ENCODE data around the gene PHYHIPL. TPM values are rescaled to one million over a fixed set of nuclear protein-coding genes. Genes with fewer than 3 reads are reported as not detected.

The PHYHIPL gene
- total and polyA plus RNA-seq, 10 donors: 0.03 to 0.04 TPM; not detected in 8

DNA sequence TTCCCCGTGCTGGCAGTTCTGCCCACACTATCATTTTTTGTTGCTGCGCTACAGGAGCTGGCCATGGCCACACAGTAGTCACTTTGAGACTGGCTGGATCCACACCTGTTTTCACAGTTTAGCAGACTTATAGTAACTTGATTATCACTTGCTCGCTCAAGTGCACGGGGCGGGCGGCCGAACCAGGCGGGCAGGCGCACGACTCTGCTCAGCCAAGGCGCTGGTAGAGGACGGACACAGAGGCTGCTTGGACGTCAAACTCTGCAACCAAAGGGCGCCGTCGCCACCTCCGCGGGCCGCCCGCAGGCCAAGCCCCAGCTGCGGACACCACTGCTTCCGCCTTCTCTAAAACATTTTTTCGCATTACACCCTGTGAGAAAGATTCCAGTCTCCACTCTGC, 38.4 kb upstream of the PHYHIPL start:
- no peaks in the 10 kb centered on the region for H3K27me3 ChIP-seq (replicated peaks in 1 of 7)
- TF ChIP-seq, protein P1, sequence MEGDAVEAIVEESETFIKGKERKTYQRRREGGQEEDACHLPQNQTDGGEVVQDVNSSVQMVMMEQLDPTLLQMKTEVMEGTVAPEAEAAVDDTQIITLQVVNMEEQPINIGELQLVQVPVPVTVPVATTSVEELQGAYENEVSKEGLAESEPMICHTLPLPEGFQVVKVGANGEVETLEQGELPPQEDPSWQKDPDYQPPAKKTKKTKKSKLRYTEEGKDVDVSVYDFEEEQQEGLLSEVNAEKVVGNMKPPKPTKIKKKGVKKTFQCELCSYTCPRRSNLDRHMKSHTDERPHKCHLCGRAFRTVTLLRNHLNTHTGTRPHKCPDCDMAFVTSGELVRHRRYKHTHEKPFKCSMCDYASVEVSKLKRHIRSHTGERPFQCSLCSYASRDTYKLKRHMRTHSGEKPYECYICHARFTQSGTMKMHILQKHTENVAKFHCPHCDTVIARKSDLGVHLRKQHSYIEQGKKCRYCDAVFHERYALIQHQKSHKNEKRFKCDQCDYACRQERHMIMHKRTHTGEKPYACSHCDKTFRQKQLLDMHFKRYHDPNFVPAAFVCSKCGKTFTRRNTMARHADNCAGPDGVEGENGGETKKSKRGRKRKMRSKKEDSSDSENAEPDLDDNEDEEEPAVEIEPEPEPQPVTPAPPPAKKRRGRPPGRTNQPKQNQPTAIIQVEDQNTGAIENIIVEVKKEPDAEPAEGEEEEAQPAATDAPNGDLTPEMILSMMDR (IDR thresholded peaks at IDR 0.05 in 8 of 11, conservative IDR thresholded peaks at IDR 0.05 in 3 of 11): no peak
- no peak for TF ChIP-seq POLR2AphosphoS5 (IDR thresholded peaks at IDR 0.05)
- TF ChIP-seq POLR2A (IDR thresholded peaks at IDR 0.05): no peak
- no peak overlapping the region for H3K4me3 ChIP-seq
- intact Hi-C loops (cut with DNase I; ENCODE audit: low total_unique reads): no loop called here
- no peak overlapping the region for H3K27ac ChIP-seq
- H3K4me1 ChIP-seq: no peaks in the 10 kb centered on the region
- H3K9me3 ChIP-seq: peaks cover 0 to 4% (median 0%) of the 10 kb centered on the region in 8 donors
- DNase-seq: peak; percentile 56
- no peaks in the 10 kb centered on the region for H3K36me3 ChIP-seq
- 90 to 93% (median 91%) methylated on average over 14 to 23 of the region's 23 CpGs for WGBS, 5 donors

DNA sequence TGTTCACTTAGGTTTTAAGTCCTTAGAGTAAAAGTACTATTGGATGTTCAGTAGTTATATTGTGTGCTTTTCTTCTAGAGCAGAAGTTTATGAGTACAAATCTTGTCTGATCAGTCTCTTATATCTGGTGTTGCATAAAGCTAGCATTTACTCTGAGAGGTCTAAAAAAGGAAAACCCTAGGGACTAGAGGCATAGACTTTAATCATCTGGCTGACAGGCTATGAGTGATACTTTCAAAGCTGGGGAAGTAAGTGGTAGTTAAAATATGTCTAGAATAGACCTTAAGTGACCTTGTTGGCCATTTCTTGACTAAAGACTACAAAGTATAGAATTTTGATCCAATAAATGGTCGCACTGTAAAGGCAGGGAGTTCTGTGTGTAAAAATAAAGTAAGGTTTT, 32.9 kb upstream of the PHYHIPL start:
- Histone ChIP-seq H3K4me1 (no peaks in the 10 kb centered on the region), H3K4me3 (no peak overlapping the region), H3K36me3 (no peaks in the 10 kb centered on the region), H3K27ac (no peak overlapping the region), H3K9me3 (peaks cover 0 to 3% (median 0%) of the 10 kb centered on the region in 8 donors), H3K27me3 (replicated peaks in 1 of 7) (no peaks in the 10 kb centered on the region)
- TF ChIP-seq, protein P1 (IDR thresholded peaks at IDR 0.05 in 8 of 11, conservative IDR thresholded peaks at IDR 0.05 in 3 of 11): no peak
- TF ChIP-seq POLR2AphosphoS5 (IDR thresholded peaks at IDR 0.05) (no peak), POLR2A (IDR thresholded peaks at IDR 0.05) (no peak)
- intact Hi-C loops (cut with DNase I; ENCODE audit: low total_unique reads): no loop called here
- WGBS, 5 donors: 35 to 64% (median 61%) methylated on average over 1 of the region's 1 CpG
- DNase-seq: no peak

DNA sequence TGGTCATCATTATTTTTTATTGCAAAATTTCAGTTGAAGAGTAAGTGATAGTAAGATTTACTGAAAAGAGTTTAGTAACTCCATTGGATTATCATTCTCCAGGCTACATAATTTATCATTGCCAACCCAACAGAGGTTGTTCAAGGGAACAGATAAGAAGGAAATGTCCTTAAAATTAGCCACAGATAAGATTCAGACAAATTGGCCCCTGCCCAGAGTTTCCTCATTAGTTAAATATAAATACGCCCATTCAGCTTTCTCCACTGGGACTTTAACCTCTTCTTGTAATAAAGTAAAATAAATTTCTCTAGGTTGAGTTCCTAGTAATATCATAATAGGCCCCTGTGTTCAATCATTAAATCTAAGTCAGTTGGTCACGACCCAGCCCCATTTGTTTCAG, 27.7 kb upstream of the PHYHIPL start:
- H3K27ac ChIP-seq: no peak overlapping the region
- WGBS, 5 donors: 56 to 65% (median 63%) methylated on average over 2 of the region's 2 CpGs
- no peaks in the 10 kb centered on the region for H3K36me3 ChIP-seq
- H3K4me1 ChIP-seq: no peaks in the 10 kb centered on the region
- H3K9me3 ChIP-seq: peaks cover 0 to 3% (median 0%) of the 10 kb centered on the region in 8 donors
- H3K4me3 ChIP-seq: no peak overlapping the region
- DNase-seq: no peak
- intact Hi-C loops (cut with DNase I; ENCODE audit: low total_unique reads): no loop called here
- no peaks in the 10 kb centered on the region for H3K27me3 ChIP-seq (replicated peaks in 1 of 7)
- TF ChIP-seq POLR2AphosphoS5 (IDR thresholded peaks at IDR 0.05) (no peak), POLR2A (IDR thresholded peaks at IDR 0.05) (no peak)
- TF ChIP-seq, protein P1 (IDR thresholded peaks at IDR 0.05 in 8 of 11, conservative IDR thresholded peaks at IDR 0.05 in 3 of 11): no peak

DNA sequence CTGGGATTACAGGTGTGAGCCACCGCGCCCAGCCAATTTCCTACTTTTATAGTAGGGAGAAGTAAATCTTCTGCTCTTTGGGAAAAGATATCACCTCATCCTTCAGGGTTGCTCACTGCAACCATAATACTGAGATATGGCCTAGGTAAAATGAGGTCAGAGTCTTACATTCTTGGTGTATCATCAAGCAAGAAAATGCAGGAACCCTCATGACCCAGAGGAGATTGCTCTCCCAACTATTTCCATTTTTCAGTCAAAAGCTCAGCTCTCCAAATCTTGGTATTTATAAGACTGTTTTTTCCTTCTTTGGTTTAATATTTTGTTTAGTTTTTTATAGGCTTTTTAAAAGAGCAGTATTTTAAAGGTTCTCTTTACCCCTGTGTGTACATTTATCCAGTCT, 20.9 kb upstream of the PHYHIPL start:
- H3K27me3 ChIP-seq (replicated peaks in 1 of 7): no peaks in the 10 kb centered on the region
- H3K4me3 ChIP-seq: no peak overlapping the region
- H3K9me3 ChIP-seq: no peaks in the 10 kb centered on the region
- intact Hi-C loops (cut with DNase I; ENCODE audit: low total_unique reads): no loop called here
- H3K27ac ChIP-seq: no peak overlapping the region
- TF ChIP-seq POLR2A (IDR thresholded peaks at IDR 0.05) (no peak), POLR2AphosphoS5 (IDR thresholded peaks at IDR 0.05) (no peak)
- TF ChIP-seq, protein P1 (IDR thresholded peaks at IDR 0.05 in 8 of 11, conservative IDR thresholded peaks at IDR 0.05 in 3 of 11): no peak
- WGBS, 5 donors: 90 to 100% (median 98%) methylated on average over 2 of the region's 2 CpGs
- DNase-seq: no peak
- no peaks in the 10 kb centered on the region for H3K36me3 ChIP-seq
- no peaks in the 10 kb centered on the region for H3K4me1 ChIP-seq
